GM12891 (cell line): ENCODE data around the gene BLID.
A peak's percentile ranks its signal among the peaks of the same experiment; 100 is the strongest.

Source experiments
- DNase-seq: peaks from one replicate; pipeline ENCODE4 v3.0.0; 2011; ENCODE audit warnings: low spot score; ENCODE audit not compliant: insufficient read length
- FAIRE-seq: peaks from 2 replicates; lab custom pipeline; 2011; peaks lifted over from hg19 to GRCh38; lab: Jason Lieb, UNC
- PAX5 ChIP-seq: IDR thresholded peaks from 2 replicates; pipeline ENCODE4 v1.6.1; 2011; ENCODE audit warnings: low read length, moderate library complexity, mild to moderate bottlenecking; ENCODE audit not compliant: insufficient read depth, severe bottlenecking
- POLR2A ChIP-seq: IDR thresholded peaks from 2 replicates; pipeline ENCODE4 v1.6.1; 2011; ENCODE audit warnings: low read depth, low read length, control low read depth
- POLR2AphosphoS5 ChIP-seq: IDR thresholded peaks from 2 replicates; pipeline ENCODE4 v1.6.1; 2011; ENCODE audit warnings: low read depth, low read length, control low read depth
- POU2F2 ChIP-seq: IDR thresholded peaks from 2 replicates; pipeline ENCODE4 v1.6.1; 2011; ENCODE audit warnings: low read depth, mild to moderate bottlenecking, control low read depth, low read length, moderate library complexity
- SPI1 ChIP-seq: IDR thresholded peaks from 2 replicates; pipeline ENCODE4 v1.6.1; 2011; ENCODE audit warnings: low read depth, low read length, control low read depth
- TAF1 ChIP-seq: IDR thresholded peaks from 2 replicates; pipeline ENCODE4 v1.6.1; 2011; ENCODE audit warnings: low read depth, low read length, control low read depth

BLID gene

DNA sequence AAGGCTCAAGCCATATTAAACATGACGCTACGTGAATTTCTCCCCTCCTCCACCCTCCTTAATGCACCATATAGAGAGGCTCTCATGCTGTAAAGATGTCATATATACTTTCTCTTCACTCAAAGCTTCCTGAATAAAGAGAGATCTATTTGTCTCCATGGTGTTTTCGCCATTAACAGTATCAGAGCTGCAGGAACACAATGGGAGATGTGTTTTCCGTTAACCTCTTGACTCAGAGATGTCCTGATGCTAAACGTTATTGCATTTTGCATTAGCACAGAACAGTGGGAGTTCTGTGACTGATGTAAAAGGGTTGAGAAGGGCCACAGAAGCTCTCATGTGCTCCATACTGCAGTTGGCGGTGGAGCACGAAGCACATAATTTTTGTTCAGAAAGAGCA, 25.7 kb upstream of the BLID start:
- DNase-seq = no peak
- no peak for TF ChIP-seq POLR2A
- no peak for TF ChIP-seq POU2F2
- no peak for TF ChIP-seq SPI1
- TF ChIP-seq PAX5 = no peak
- FAIRE-seq = no peak

DNA sequence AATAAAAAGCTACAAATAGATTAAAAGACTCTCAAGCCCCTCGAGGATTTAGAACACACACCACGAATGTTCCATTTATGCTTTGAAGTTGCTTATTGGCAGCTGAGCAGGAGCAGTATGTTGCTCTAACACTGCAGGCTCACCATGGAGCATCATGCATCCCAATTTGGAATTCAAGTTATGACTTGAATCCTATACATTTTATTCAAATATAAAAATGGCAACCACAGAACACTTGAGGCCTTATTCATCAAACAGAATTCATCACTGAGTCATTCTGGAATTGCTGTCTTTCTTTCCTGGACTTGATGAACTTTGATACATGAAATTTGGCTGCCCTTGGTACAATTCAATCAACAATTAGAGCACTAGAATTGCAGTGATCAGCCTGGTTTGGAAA, 24.5 kb upstream of the BLID start:
- FAIRE-seq = no peak
- TF ChIP-seq TAF1 (no peak), PAX5 (no peak), POLR2AphosphoS5 (no peak), SPI1 (no peak), POU2F2 (no peak), POLR2A (no peak)
- DNase-seq = no peak

DNA sequence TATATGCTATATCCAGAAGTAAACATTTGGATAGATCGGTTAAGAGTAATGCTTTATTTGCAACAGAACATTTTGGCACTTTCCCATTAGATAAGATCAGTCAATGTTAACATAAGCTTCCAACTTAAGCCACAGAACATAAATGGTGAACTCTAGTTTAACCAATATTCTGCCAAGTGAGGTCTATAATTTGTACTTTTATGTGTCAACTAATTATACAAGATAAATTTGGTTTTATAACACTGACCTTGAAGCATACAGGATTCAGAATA, 23.5 kb upstream of the BLID start:
- DNase-seq (no peak), FAIRE-seq (no peak)
- TF ChIP-seq SPI1 (no peak), TAF1 (no peak), POU2F2 (no peak), POLR2AphosphoS5 (no peak), POLR2A (no peak), PAX5 (no peak)

DNA sequence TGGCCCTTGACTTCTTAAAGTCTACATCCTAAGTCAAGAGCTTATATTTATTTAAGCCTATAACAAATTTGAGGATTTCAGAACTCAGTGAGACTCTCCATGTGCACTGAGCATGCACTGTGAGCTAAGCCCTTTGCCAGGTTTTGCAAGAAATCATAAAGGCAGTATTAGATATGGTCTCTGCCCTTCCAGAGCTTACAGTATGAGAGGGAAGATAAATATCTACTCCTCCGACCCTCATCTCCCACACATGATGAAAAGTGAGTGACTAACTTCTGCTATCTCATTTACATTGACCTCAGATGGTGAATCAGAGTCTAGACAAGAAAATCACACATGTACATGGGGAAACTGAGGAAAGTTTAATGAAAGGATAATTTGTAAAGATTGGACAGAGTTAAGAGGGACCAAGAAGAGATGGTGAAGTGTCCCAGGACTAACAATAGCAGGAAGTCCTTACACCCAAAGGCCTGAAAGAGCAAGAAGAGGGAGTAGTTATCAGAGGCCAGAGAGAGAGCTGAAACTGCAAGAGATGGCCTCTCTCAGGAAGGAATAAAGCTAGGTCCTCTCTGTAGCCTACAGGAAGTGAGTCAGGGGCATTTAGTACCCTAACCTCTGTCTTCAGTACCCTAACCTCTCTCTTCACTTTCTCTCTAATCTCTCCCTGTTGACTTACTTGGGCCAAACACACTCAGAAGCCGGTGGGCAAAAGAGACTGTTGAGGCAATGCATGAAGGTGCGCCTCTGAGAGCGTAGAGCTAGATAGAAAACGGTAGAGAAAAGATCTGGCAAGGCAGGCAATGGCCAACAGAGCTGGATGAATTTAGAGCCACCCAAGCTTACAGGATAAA, 23.0 kb upstream of the BLID start:
- DNase-seq (no peak), FAIRE-seq (no peak)

DNA sequence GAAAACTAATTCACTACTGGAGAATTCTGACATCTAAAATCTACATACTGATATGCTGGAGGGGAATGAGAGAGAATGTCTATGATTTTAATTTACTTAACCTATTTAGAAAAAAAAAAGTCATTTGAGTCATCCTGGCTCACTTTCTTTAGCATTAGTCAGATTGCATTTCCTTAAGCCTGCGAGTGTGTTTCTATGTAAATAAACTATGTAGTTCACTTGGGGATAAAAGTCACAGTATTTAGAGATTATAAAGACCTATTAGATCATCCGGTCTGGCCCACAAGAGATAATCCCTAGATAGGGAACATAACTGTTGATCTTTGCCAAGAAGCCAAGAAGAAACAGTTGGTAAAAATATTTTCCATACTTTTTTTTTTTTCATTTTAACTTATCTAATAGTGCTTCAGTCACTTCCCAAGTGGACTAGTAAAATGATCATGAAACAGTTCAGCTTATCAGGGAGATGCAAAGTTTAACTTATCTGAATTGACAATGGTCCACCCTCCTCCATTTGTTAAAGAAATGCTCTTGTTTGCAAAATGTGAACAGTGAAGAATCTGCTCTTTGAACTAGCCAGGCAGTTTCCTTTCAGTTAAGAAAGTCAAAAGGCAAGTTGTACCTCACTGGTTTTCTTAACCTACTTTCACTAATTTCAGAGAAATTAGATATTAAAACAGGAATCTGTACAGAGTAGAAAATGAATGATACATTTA, 21.2 kb upstream of the BLID start:
- TF ChIP-seq POLR2AphosphoS5 (no peak), SPI1 (no peak), POU2F2 (no peak), PAX5 (no peak), POLR2A (no peak), TAF1 (no peak)
- FAIRE-seq (no peak), DNase-seq (no peak)

More for the DNA sequence above, 23.0 kb upstream of the BLID start:
- no peak for TF ChIP-seq TAF1
- TF ChIP-seq POU2F2 = no peak
- no peak for TF ChIP-seq POLR2A
- no peak for TF ChIP-seq SPI1
- TF ChIP-seq PAX5 = no peak

DNA sequence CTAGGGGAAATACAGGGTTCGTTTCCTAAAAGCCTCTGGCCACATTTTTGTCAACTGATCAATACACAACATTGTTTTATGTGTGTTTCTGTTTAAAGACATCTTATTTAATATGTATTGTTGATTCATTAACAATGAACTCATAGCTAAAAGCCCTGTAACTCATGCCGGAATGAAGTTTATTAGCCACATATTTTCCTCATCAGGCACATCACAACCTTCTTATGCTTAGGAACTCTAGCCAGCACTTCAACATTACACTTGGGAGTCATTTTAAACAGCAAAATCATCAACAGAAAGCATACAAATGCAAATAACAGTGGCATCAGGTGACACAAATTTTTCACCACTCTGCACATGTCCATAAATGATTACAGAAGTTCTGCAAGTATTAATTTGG, 15.1 kb upstream of the BLID start:
- TF ChIP-seq SPI1 (no peak), PAX5 (no peak), POU2F2 (no peak), POLR2AphosphoS5 (no peak), TAF1 (no peak), POLR2A (no peak)
- FAIRE-seq (no peak), DNase-seq (no peak)

DNA sequence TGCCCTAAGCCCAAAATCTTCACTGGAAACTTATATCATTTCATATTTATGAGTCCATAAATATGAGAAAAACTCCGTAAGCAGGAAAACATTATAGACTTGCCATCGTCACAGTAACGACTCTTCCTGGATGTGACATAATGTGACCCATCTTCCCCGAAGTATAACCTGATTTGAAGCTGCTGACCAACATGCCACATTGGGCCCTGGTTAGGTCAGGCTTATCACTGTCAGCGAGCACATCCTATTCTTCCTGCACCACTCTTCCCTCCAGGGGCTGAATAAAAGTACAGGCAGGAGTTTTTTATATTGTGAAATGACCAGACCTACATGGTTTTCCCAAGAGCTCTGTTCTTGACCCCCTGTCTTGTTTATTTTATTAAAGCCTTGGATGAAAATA, 12.1 kb upstream of the BLID start:
- no peak for FAIRE-seq

DNA sequence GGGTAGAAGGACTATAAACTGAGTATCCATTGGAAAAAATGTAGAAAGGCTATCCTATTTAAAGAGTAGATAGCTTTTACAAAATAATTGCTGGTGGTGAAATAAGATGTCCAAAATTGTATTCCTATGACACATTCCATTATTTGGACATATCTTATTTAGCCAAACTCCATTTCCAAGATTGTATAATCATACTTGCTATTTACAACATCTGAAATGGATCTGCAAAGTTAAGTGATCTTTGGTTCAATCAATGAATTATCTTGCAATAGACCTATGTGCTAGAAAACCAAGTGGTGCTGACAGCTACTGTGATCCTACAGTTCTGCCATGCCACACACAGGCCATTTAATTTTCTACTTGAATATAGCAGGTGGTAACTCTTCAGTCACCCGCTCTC, 11.0 kb upstream of the BLID start:
- TF ChIP-seq PAX5 (no peak), TAF1 (no peak), SPI1 (no peak), POLR2A (no peak), POLR2AphosphoS5 (no peak), POU2F2 (no peak)
- DNase-seq (no peak), FAIRE-seq (no peak)

More for the DNA sequence above, 12.1 kb upstream of the BLID start:
- DNase-seq = no peak
- no peak for TF ChIP-seq POU2F2

DNA sequence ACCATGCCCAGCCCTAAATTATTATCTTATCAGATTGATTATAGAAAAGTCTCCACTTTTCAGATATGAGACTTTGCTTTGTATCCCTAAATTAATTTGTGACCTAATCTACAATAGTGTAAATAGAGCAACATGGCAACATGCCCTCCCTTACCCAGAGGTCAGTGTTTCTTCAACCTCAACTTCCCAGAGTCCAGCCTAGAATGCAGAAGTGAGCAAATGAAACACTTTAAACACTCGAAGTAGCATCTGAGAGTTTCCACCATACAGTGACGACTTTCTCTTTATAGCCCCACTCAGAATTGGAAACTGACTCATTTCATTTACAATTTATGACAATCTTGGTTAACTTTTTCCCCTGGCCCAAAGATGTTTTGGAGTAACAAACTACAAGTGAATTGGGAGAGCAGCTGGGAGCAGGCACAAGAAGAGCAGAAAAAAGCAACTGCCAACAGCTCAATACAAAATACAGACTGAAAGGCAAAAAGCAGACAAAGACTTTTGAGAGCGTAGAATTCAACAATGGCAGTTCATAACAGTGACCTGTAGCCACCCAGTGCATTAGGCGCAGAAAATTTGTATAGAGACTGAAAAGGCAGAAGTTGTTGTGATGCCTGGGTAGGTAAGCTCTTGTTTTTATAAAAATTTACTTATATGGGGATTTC, 10.1 kb upstream of the BLID start:
- TF ChIP-seq TAF1 (no peak), SPI1 (peak; percentile 65)
- DNase-seq (no peak), FAIRE-seq (no peak)
